GM21360 (cell line): ENCODE data around the gene BCAS3.

Source experiments
- ATAC-seq: cut with Tn5 transposase; IDR thresholded peaks from one replicate; pipeline ENCODE4 v1.9.1; 2021; ENCODE audit warnings: mild to moderate bottlenecking, moderate library complexity; ENCODE audit not compliant: unreplicated experiment

BCAS3 gene

DNA sequence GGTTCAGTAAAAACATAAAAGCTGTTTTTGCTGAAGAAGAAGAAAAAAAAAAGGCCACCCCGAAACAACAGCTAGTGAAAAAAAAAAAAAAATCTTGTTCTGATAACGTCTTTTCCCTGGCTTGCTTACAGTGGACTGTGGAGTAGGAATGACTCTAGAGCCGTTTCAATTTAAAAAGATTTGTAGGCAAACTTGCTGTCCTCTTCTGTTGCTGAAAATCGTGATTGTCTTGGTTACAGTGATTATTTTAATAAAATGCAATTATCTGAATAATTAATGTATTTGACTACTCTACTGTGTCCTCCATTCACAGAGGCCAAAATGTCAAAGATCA is 531.4 kb downstream of the BCAS3 start:
- no peak for ATAC-seq

GRCh38 chr17:61209525-61209924 is 531.9 kb downstream of the BCAS3 start:
- ATAC-seq = no peak

GRCh38 chr17:61211236-61211635 is 533.6 kb downstream of the BCAS3 start:
- no peak for ATAC-seq

- no peak for ATAC-seq
These were observed 535.0 kb downstream of the BCAS3 start for GRCh38 chr17:61212655-61213054.

- no peak for ATAC-seq
These were observed 537.1 kb downstream of the BCAS3 start for GRCh38 chr17:61214753-61215152.

GRCh38 chr17:61216066-61216465 is 538.4 kb downstream of the BCAS3 start:
- no peak for ATAC-seq

- ATAC-seq = no peak
These were observed 540.3 kb downstream of the BCAS3 start for GRCh38 chr17:61217878-61218437.

DNA sequence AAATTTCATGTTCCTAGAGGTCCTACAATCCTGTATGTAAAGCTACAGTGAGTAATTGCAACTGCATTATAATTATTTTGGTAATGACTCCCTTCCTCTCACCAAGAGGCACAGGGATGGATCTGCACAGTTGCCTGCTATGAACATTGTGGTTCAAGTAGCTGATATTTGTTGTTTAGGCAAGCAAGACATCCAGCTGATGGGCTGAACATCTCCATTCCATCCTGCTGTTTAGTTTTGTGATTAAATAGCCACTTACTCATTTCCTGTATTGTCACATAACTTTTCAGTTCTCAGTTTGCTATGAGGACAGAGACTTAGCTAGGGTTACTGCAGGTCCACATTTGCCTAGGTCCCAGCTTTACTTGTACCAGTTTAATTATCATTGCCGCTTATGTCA is 540.8 kb downstream of the BCAS3 start:
- no peak for ATAC-seq

DNA sequence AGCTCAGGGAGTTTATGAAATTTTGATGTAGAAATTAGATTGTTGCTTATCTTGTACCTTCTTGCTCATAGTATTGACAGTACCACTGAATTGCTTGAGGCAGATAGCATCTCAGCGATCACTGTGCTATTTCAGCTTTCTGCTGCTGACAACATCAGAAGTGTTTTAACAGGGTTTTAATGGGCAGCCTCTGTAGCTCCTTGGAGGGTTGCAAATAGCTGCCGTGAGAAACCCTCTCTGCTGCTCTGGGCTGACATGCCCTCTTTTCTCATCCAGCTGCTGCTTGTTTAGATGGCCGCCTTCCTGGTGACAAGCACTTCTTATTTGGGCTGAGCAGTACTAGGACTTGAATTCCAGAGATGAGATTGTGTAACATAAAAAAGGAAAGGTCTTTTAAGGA is 541.8 kb downstream of the BCAS3 start:
- no peak for ATAC-seq

GRCh38 chr17:61221181-61221580 is 543.5 kb downstream of the BCAS3 start:
- no peak for ATAC-seq

DNA sequence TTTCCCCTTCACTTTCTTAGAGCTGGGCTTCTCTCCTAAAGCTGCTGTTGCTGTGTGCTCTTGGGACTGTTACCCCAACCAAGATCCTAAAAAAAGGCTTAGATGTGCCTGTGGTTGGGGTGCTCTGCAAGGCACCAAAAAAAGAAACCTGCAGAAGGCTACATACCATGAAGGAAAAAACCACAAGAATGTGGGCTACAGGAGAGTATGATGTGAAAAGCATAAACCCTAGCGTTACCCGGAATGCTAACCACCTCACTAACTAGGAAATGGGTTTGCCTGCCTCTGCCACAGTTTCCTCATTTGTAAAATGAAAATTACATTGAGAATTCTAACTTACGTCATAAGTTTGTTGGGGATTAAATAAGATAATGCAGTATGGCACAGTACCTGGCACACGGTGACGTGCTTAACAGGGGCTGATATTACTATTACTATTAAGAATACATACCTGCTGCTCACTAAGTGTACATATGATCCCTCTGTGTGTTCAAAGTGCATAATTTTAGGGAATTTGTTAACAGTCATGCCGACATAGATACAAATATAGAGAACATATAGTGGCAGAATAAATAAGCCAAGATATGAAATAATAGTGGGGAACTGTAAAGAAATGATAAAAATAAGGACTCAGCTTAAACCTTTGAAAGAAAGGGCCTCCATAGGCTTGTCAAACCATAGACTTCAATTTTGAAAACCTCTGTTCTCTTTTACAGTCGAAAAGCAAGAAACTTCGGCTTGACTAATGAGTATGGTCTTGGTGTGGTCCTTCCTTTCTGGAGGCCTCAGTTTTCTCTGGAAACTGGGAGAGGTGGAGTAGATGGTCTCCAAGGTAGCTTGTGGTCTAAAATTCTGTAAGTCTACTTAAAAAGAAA is 544.2 kb downstream of the BCAS3 start:
- no peak for ATAC-seq

DNA sequence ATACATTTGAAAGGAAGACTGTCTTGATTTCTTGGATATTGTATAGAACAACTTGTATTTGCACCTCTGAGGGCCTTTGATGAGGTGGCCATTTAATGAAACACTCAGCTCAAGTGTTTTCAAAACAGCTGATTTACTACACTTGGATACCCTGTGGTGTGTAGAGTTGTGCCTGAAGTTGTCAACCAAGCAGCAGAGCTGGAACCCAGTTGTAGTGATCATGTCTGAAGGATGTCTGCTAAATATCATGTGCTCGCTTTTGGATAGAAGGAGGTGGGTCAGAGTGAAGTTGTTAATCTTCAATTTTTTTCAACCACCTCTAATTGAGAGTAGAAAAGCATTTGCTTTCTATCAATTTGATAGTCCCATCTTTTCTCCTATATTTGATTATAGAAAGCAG is 546.1 kb downstream of the BCAS3 start:
- ATAC-seq = no peak

DNA sequence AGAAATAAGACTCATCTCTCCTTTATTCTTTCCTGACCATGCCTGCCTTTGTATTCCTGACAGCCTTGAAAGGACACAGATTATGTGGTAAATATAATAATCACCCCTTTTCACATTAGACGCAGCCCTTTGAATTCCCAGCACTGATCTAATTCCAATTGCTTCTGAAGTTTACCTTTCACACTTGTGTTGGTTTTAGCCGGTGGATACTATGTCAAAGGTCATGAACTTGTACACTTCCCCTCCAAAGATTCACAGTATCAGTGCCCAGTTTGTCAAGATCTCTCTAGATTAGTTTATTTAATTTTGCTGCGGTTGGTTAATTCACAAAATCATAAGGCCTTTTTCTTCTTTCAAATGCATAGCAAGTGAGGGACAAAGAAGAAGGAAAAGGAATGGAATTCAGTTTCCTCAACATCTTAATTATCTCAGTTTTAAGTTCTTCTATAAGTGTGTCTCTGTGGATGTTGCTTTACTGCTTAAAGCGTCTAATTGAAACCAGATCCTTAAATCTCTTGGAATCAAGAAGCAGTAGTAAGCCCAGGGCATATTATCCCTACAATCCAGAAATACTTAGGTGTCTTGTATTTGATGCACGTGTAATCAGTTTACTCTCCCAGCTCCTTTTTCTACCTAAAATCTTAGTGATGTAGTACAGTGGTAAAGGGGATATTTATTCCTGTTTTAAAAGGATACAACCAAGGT is 547.7 kb downstream of the BCAS3 start:
- ATAC-seq = no peak

DNA sequence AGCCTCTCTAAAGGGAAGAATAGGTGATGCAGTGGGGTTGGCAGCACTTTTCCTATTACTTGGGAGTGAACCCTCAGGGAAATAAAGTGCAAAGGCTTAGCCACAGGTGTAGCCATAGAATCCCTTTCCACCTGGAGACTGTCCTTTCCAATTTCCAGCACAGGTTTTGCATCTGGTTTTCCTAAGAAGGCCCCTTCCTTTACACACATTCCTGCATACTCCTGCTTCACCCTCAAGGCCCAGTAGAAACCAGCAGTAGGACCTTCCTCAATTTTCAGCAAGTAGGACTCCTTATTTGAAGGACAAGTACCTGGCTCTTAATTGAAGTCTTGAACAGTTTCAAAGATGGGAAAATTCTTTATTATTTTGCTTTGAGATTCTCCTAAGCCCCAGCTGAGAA is 550.2 kb downstream of the BCAS3 start:
- no peak for ATAC-seq

DNA sequence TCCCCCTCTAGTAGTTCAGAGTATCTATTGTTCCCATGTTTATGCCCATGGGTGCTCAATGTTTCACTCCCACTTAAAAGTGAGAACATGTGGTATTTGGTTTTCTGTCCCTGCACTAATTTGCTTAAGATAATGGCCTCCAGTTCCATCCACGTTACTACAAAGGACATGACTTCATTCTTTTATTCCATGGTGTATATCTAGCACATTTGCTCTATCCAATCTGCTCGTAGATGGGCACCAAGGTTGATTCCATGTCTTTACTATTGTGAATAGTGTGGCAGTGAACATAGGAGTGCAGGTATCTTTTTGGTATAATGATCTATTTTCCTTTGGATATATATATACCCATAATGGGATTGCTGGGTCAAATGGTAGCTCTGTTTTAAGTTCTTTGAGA is 552.8 kb downstream of the BCAS3 start:
- ATAC-seq = no peak

DNA sequence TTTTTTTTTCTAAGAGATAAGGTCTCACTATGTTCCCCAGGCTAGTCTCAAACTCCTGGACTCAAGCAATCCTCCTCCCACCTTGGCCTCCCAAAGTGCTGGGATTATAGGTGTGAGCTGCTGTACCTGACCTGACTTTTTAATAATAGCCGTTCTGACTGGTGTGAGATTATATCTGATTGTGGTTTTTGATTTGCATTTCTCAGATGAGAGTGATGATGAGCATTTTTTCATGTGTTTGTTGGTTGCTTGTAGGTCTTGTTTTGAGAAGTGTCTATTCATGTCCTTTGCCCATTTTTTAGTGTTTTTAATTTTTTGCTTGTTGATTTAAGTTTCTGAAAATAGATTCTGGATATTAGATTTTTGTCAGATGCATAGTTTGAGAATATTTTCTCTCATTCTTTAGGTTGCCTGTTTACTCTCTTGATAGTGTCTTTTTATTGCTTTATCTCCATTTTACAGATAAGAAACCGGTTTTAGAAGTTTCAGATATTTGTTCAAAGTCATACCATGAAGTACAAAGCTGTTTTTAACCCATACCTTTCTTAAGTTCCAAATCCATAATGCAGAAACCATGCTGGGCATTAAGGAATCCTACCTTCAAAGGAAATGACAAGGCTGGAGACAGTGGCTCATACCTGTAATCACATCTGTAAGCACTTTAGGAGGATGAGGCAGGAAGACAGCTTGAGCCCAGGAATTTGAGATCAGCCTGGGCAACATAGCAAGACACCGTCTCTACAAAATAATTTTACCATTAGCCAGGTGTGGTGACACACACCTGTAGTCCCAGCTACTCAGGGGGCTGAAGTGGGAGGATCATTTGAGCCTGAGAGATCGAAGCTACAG is 553.5 kb downstream of the BCAS3 start:
- no peak for ATAC-seq

GRCh38 chr17:61232871-61233270 is 555.2 kb downstream of the BCAS3 start:
- no peak for ATAC-seq

- no peak for ATAC-seq
These were observed 556.5 kb downstream of the BCAS3 start for GRCh38 chr17:61233991-61234750.

DNA sequence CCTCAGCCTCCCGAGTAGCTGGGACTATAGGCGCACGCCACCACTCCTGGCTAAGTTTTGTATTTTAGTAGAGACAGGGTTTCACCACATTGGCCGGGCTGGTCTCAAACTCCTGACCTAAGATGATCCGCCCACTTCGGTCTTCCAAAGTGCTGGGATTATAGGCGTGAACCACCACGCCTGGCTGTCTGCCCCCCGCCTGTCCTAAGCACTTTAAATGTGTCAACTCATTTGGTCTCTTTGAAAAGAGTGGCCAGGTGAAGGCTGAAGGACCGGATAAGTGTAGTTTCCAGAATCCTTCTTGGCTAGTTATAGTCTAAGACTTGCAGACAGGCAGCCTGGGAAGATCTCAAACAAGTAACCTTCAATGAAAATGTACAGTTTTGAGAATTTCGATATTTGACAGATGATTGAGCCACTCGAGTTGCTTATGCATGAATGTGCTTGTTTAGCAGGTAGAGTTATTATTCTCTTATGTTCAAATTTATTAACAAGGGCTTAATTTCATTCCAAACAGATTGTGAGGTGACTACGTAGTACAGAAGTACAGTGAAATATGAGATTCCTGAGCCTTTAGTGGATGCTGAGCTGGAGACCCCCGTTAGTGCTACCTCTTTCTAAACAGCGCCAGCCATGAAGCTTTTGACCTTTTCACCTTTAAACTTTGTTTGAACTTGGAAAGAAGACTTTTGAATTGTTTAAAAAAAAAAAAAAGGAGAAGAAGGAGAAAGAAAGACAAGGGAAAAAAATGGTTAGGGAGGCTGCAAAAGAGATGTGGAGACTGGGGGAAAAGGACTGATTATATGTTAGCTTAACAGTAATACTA is 557.6 kb downstream of the BCAS3 start:
- no peak for ATAC-seq

GRCh38 chr17:61235827-61236197 is 558.2 kb downstream of the BCAS3 start:
- ATAC-seq = no peak
